H9 (cell line): ENCODE data around the gene THEM4. TPM values are rescaled to one million over a fixed set of nuclear protein-coding genes. Genes with fewer than 3 reads are reported as not detected.
A peak's percentile ranks its signal among the peaks of the same experiment; 100 is the strongest.

ENCODE experiments used
- DNase-seq: peaks from one replicate; pipeline ENCODE4 v3.0.0-alpha.2; 2017
- H2AFZ ChIP-seq: one replicate; pipeline ENCODE4 v1.6.1; 2013; ENCODE audit warnings: mild to moderate bottlenecking, low read length, control low read depth, moderate library complexity
- H2AK5ac ChIP-seq: 2 replicates; pipeline ENCODE4 v1.6.1; 2013; ENCODE audit warnings: low read length, control low read depth, mixed read lengths; ENCODE audit not compliant: insufficient read length
- H2BK120ac ChIP-seq: one replicate; pipeline ENCODE4 v1.6.1; 2013; ENCODE audit warnings: low read depth, mild to moderate bottlenecking, low read length, control low read depth, inconsistent platforms; ENCODE audit not compliant: poor library complexity, severe bottlenecking
- H2BK12ac ChIP-seq: 2 replicates; pipeline ENCODE4 v1.6.1; 2013; ENCODE audit warnings: low read length, control low read depth, mixed read lengths, low read depth; ENCODE audit not compliant: insufficient read length
- H2BK15ac ChIP-seq: 2 replicates; pipeline ENCODE4 v1.6.1; 2013; ENCODE audit warnings: low read depth, low read length, control low read depth
- H2BK20ac ChIP-seq: one replicate; pipeline ENCODE4 v1.6.1; 2013; ENCODE audit warnings: low read depth, mild to moderate bottlenecking, low read length, control low read depth, inconsistent platforms; ENCODE audit not compliant: poor library complexity, severe bottlenecking
- H2BK5ac ChIP-seq: 2 replicates; pipeline ENCODE4 v1.6.1; 2013; ENCODE audit warnings: low read length, control low read depth, mixed read lengths; ENCODE audit not compliant: insufficient read length
- H3K14ac ChIP-seq: 2 replicates; pipeline ENCODE4 v1.6.1; 2013; ENCODE audit warnings: low read length, control low read depth; ENCODE audit not compliant: insufficient read depth
- H3K18ac ChIP-seq: 2 replicates; pipeline ENCODE4 v1.6.1; 2013; ENCODE audit warnings: low read depth, mild to moderate bottlenecking, mixed read lengths, low read length, control low read depth; ENCODE audit not compliant: insufficient read length
- H3K23ac ChIP-seq: 2 replicates; pipeline ENCODE4 v1.6.1; 2013; ENCODE audit warnings: low read length, control low read depth, mixed read lengths, low read depth; ENCODE audit not compliant: insufficient read length
- H3K23me2 ChIP-seq: 2 replicates; pipeline ENCODE4 v1.6.1; 2013; ENCODE audit warnings: low read depth, mild to moderate bottlenecking, mixed read lengths, low read length, control low read depth; ENCODE audit not compliant: insufficient read length, poor library complexity, severe bottlenecking
- H3K27ac ChIP-seq: 2 replicates; pipeline ENCODE4 v1.5.1; 2013; ENCODE audit warnings: low read length, control low read depth, mixed read lengths, low read depth; ENCODE audit not compliant: insufficient read length
- H3K27me3 ChIP-seq: 2 replicates; pipeline ENCODE4 v1.6.1; 2013; ENCODE audit warnings: low read length, control low read depth, inconsistent platforms; ENCODE audit not compliant: insufficient read depth
- H3K4ac ChIP-seq: 2 replicates; pipeline ENCODE4 v1.6.1; 2013; ENCODE audit warnings: low read depth, mild to moderate bottlenecking, control low read depth, inconsistent platforms, low read length, moderate library complexity
- H3K4me1 ChIP-seq: 2 replicates; pipeline ENCODE4 v1.6.1; 2013; ENCODE audit warnings: low read length, control low read depth, inconsistent platforms; ENCODE audit not compliant: insufficient read depth
- H3K4me2 ChIP-seq: 2 replicates; pipeline ENCODE4 v1.6.1; 2013; ENCODE audit warnings: low read length, control low read depth, mixed read lengths; ENCODE audit not compliant: insufficient read length, insufficient read depth
- H3K56ac ChIP-seq: 2 replicates; pipeline ENCODE4 v1.6.1; 2013; ENCODE audit warnings: low read depth, mild to moderate bottlenecking, mixed read lengths, low read length, control low read depth; ENCODE audit not compliant: insufficient read length
- H3K79me1 ChIP-seq: 2 replicates; pipeline ENCODE4 v1.6.1; 2013; ENCODE audit warnings: low read depth, mild to moderate bottlenecking, moderate library complexity, low read length, control low read depth, inconsistent platforms; ENCODE audit not compliant: insufficient read depth, poor library complexity, severe bottlenecking
- H3K79me2 ChIP-seq: 2 replicates; pipeline ENCODE4 v1.6.1; 2013; ENCODE audit warnings: low read length, control low read depth, inconsistent platforms; ENCODE audit not compliant: insufficient read depth
- H3K9ac ChIP-seq: 2 replicates; pipeline ENCODE4 v1.6.1; 2013; ENCODE audit warnings: low read length, control low read depth, mixed read lengths; ENCODE audit not compliant: insufficient read length; ENCODE audit errors: extremely low read depth
- H3K9me3 ChIP-seq: one replicate; pipeline ENCODE4 v1.6.1; 2013; ENCODE audit warnings: low read depth, low read length, inconsistent platforms; ENCODE audit not compliant: control insufficient read depth
- H3T11ph ChIP-seq: one replicate; pipeline ENCODE4 v1.6.1; 2013; ENCODE audit warnings: mild to moderate bottlenecking, low read length, control low read depth, inconsistent platforms
- H4K20me1 ChIP-seq: one replicate; pipeline ENCODE4 v1.6.1; 2013; ENCODE audit not compliant: control insufficient read depth, insufficient read length, insufficient read depth
- H4K5ac ChIP-seq: 2 replicates; pipeline ENCODE4 v1.6.1; 2013; ENCODE audit warnings: low read depth, mild to moderate bottlenecking, mixed read lengths, low read length, control low read depth; ENCODE audit not compliant: insufficient read length
- H4K8ac ChIP-seq: replicated peaks from 2 replicates; pipeline ENCODE4 v1.6.1; 2013; ENCODE audit warnings: low read length, control low read depth, mixed read lengths, low read depth; ENCODE audit not compliant: insufficient read length
- H4K91ac ChIP-seq: 2 replicates; pipeline ENCODE4 v1.6.1; 2013; ENCODE audit warnings: low read depth, mild to moderate bottlenecking, moderate library complexity, mixed read lengths, low read length, control low read depth; ENCODE audit not compliant: insufficient read length
- H3K27ac Mint-ChIP-seq, 3 experiments: 2 replicates in 2 of 3; 3 replicates in 1 of 3; pipeline ENCODE4 v1.8.0; 2020 to 2021; ENCODE audit warnings: mixed read lengths in 3 of 3, mild to moderate bottlenecking in 1 of 3, moderate library complexity in 1 of 3
- H3K27me3 Mint-ChIP-seq: 2 replicates; pipeline ENCODE4 v1.8.0; 2021; ENCODE audit warnings: low read depth, mild to moderate bottlenecking, moderate library complexity, mixed read lengths
- H3K36me3 Mint-ChIP-seq, 3 experiments: 2 replicates in 2 of 3; 3 replicates in 1 of 3; pipeline ENCODE4 v1.8.0; 2020 to 2021; ENCODE audit warnings: low read depth in 3 of 3, mixed read lengths in 3 of 3; ENCODE audit not compliant: insufficient read depth in 1 of 3
- H3K4me1 Mint-ChIP-seq, 2 experiments: 2 replicates each; pipeline ENCODE4 v1.8.0; 2020; ENCODE audit warnings: mixed read lengths in 2 of 2
- H3K4me3 Mint-ChIP-seq, 2 experiments: 2 replicates in 1 of 2; 3 replicates in 1 of 2; pipeline ENCODE4 v1.8.0; 2020 to 2021; ENCODE audit warnings: mild to moderate bottlenecking in 2 of 2, mixed read lengths in 2 of 2, moderate library complexity in 1 of 2
- H3K9me3 Mint-ChIP-seq, 2 experiments: 2 replicates in 1 of 2; 3 replicates in 1 of 2; pipeline ENCODE4 v1.8.0; 2020; ENCODE audit warnings: mild to moderate bottlenecking in 2 of 2, mixed read lengths in 2 of 2, moderate library complexity in 1 of 2
- WGBS: extraction: QIAGEN DNeasy Blood & Tissue Kit; methylation state at CpG from one replicate; pipeline ENCODE4 v1.1.7; 2013; ENCODE audit warnings: missing lambda C conversion rate, low lambda C conversion rate, mixed read lengths; ENCODE audit not compliant: insufficient read length; ENCODE audit errors: extremely low coverage; 5-methylcytosine and 5-hydroxymethylcytosine counted together
- total RNA-seq: library from RNA; stranded (reverse); gene quantifications from 2 replicates; pipeline ENCODE4 v1.2.1, GENCODE V29; 2021
- TF ChIP-seq, protein P1 (sequence below): fragments of 200-600 bp; sonication (generic); conservative IDR thresholded peaks from 3 replicates; pipeline ENCODE4 v1.8.0; 2021; ENCODE audit warnings: antibody characterized with exemption, mild to moderate bottlenecking

The THEM4 gene
- total RNA-seq, 1 experiment from 2014 or later: 10.5 TPM

DNA sequence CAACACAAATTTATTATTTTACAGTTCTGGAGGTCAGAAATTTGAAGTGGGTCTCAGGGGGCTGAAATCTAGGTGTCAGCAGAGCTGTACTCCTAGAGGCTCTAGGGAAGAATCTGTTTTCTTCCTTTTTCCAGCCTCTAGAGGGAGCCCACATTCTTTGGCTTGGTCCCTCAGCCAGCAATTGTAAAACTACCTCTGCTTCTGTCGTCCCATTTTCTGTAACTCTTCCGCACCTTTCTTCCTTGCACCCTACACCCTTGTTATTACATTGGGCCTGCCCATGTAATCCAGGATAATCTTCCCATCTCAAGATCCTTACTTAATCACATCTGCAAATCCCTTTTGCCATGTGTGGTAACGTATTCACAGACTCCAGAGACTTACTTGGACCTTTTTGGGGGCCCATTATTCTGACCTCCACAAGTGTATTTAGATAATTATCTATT is 24.8 kb upstream of the THEM4 start:
- no peak overlapping the region for H3K27ac Mint-ChIP-seq
- no peak overlapping the region for H3K4me2 ChIP-seq
- no peak overlapping the region for H2AFZ ChIP-seq
- no peak overlapping the region for H3K14ac ChIP-seq
- no CpG with 5 or more reads among the region's 3 CpGs for WGBS
- no peak overlapping the region for H4K5ac ChIP-seq
- H3K9me3 ChIP-seq: no peaks in the 10 kb centered on the region
- H2AK5ac ChIP-seq: no peak overlapping the region
- no peaks in the 10 kb centered on the region for H3K23me2 ChIP-seq
- no peaks in the 10 kb centered on the region for H3K4me1 ChIP-seq
- no peak overlapping the region for H2BK5ac ChIP-seq
- no peak overlapping the region for H3T11ph ChIP-seq
- no peak overlapping the region for H2BK20ac ChIP-seq
- TF ChIP-seq, protein P1, sequence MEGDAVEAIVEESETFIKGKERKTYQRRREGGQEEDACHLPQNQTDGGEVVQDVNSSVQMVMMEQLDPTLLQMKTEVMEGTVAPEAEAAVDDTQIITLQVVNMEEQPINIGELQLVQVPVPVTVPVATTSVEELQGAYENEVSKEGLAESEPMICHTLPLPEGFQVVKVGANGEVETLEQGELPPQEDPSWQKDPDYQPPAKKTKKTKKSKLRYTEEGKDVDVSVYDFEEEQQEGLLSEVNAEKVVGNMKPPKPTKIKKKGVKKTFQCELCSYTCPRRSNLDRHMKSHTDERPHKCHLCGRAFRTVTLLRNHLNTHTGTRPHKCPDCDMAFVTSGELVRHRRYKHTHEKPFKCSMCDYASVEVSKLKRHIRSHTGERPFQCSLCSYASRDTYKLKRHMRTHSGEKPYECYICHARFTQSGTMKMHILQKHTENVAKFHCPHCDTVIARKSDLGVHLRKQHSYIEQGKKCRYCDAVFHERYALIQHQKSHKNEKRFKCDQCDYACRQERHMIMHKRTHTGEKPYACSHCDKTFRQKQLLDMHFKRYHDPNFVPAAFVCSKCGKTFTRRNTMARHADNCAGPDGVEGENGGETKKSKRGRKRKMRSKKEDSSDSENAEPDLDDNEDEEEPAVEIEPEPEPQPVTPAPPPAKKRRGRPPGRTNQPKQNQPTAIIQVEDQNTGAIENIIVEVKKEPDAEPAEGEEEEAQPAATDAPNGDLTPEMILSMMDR: peak; percentile 90
- no peak overlapping the region for H3K4me3 Mint-ChIP-seq
- no peaks in the 10 kb centered on the region; a peak in 1 of 7 replicates for H3K36me3 Mint-ChIP-seq
- H4K8ac ChIP-seq: no peak overlapping the region
- H3K56ac ChIP-seq: no peak overlapping the region
- H3K79me1 ChIP-seq: no peaks in the 10 kb centered on the region
- peaks cover 0 to 10% of the 10 kb centered on the region in 2 experiments; a peak in 3 of 5 replicates for H3K9me3 Mint-ChIP-seq
- no peaks in the 10 kb centered on the region for H3K27me3 ChIP-seq
- H4K20me1 ChIP-seq: no peaks in the 10 kb centered on the region
- H2BK120ac ChIP-seq: no peak overlapping the region
- H3K9ac ChIP-seq: no peak overlapping the region
- no peak overlapping the region for H3K18ac ChIP-seq
- H3K27ac ChIP-seq: no peak overlapping the region
- H3K4ac ChIP-seq: no peak overlapping the region
- H2BK12ac ChIP-seq: no peak overlapping the region
- H3K23ac ChIP-seq: no peak overlapping the region
- no peak overlapping the region for H2BK15ac ChIP-seq
- H3K27me3 Mint-ChIP-seq: no peaks in the 10 kb centered on the region
- no peaks in the 10 kb centered on the region for H3K79me2 ChIP-seq
- no peak overlapping the region for H4K91ac ChIP-seq
- H3K4me1 Mint-ChIP-seq: peaks cover 12 to 18% of the 10 kb centered on the region in 2 experiments
- DNase-seq: peak; percentile 49
